ENCODE results near the gene ELMOD2. TPM values are rescaled to one million over a fixed set of nuclear protein-coding genes. Genes with fewer than 3 reads are reported as not detected.

Gene ELMOD2
- total RNA-seq, 2 donors from 2014 or later, result 10.7 to 15.1 TPM

Other genes starting within 250 kb of the ELMOD2 start
- 10 to 100 TPM; 28.5 to 35.7 TPM for gene SCOC, start 150.5 kb upstream of the ELMOD2 start, total RNA-seq
- gene CLGN, start 96.5 kb upstream of the ELMOD2 start, total RNA-seq, result under 1 TPM; 0.08 to 0.37 TPM
- not detected for gene MGAT4D, start 25.9 kb upstream of the ELMOD2 start, total RNA-seq
- not detected for gene UCP1, start 44.8 kb downstream of the ELMOD2 start, total RNA-seq
- gene TBC1D9, start 232.2 kb downstream of the ELMOD2 start, total RNA-seq, result under 1 TPM in 1 of 2 donors, not detected in 1; 0.05 TPM